CD4-positive, alpha-beta T cell treated with Interleukin-4 for 4 hours (primary cell): Measurements from ENCODE around the gene DPY19L1.
"Not testable (repeated sequence)": the region's sequence is repeated elsewhere in the genome, so short reads cannot be mapped to it uniquely, and the experiment has no call there.

Experiments
- DNase-seq: peaks from one replicate; pipeline ENCODE4 v3.0.0-alpha.2; 2020

DPY19L1 gene

GRCh38 chr7:35030848-35031247 is 6.4 kb downstream of the DPY19L1 start:
- no peak for DNase-seq

- DNase-seq = no peak
These were observed 8.0 kb downstream of the DPY19L1 start for GRCh38 chr7:35029311-35029710.

- no peak for DNase-seq
These were observed 11.1 kb downstream of the DPY19L1 start for GRCh38 chr7:35026150-35026549.

- no peak for DNase-seq
These were observed 11.9 kb downstream of the DPY19L1 start for GRCh38 chr7:35025369-35025870.

- no peak for DNase-seq
These were observed 13.0 kb downstream of the DPY19L1 start for GRCh38 chr7:35024298-35024697.

- DNase-seq = no peak
These were observed 14.6 kb downstream of the DPY19L1 start for GRCh38 chr7:35022725-35023124.

- no peak for DNase-seq
These were observed 15.8 kb downstream of the DPY19L1 start for GRCh38 chr7:35021445-35021844.

GRCh38 chr7:35019801-35020200 is 17.5 kb downstream of the DPY19L1 start:
- DNase-seq = no peak

GRCh38 chr7:35019179-35019729 is 18.0 kb downstream of the DPY19L1 start:
- DNase-seq = no peak

GRCh38 chr7:35015346-35015859 is 21.9 kb downstream of the DPY19L1 start:
- no peak for DNase-seq

- no peak for DNase-seq
These were observed 25.1 kb downstream of the DPY19L1 start for GRCh38 chr7:35012160-35012559.

- no peak for DNase-seq
These were observed 26.2 kb downstream of the DPY19L1 start for GRCh38 chr7:35011085-35011484.

GRCh38 chr7:35007768-35008167 is 29.5 kb downstream of the DPY19L1 start:
- DNase-seq = no peak

GRCh38 chr7:35004531-35005095 is 32.7 kb downstream of the DPY19L1 start:
- no peak for DNase-seq

GRCh38 chr7:35003679-35004303 is 33.5 kb downstream of the DPY19L1 start:
- no peak for DNase-seq

- DNase-seq = not testable (repeated sequence)
These were observed 34.1 kb downstream of the DPY19L1 start for GRCh38 chr7:35003177-35003650.

- not testable (repeated sequence) for DNase-seq
These were observed 39.0 kb downstream of the DPY19L1 start for GRCh38 chr7:34998335-34998734.

- not testable (repeated sequence) for DNase-seq
These were observed 40.7 kb downstream of the DPY19L1 start for GRCh38 chr7:34996423-34997090.

GRCh38 chr7:34995757-34996156 is 41.5 kb downstream of the DPY19L1 start:
- DNase-seq = no peak

GRCh38 chr7:34991938-34992840 is 45.1 kb downstream of the DPY19L1 start:
- DNase-seq = peak; percentile 72

GRCh38 chr7:34988442-34989125 is 48.7 kb downstream of the DPY19L1 start:
- not testable (repeated sequence) for DNase-seq

- DNase-seq = not testable (repeated sequence)
These were observed 52.1 kb downstream of the DPY19L1 start for GRCh38 chr7:34985155-34985554.
